Eye (tissue), 1 donor: ENCODE data around the gene CENATAC.
"Not testable (repeated sequence)": the region's sequence is repeated elsewhere in the genome, so short reads cannot be mapped to it uniquely, and the experiment has no call there.

Experiments used
- DNase-seq: peaks from one replicate; pipeline ENCODE4 v3.0.0-alpha.2; 2015

Gene CENATAC

DNA sequence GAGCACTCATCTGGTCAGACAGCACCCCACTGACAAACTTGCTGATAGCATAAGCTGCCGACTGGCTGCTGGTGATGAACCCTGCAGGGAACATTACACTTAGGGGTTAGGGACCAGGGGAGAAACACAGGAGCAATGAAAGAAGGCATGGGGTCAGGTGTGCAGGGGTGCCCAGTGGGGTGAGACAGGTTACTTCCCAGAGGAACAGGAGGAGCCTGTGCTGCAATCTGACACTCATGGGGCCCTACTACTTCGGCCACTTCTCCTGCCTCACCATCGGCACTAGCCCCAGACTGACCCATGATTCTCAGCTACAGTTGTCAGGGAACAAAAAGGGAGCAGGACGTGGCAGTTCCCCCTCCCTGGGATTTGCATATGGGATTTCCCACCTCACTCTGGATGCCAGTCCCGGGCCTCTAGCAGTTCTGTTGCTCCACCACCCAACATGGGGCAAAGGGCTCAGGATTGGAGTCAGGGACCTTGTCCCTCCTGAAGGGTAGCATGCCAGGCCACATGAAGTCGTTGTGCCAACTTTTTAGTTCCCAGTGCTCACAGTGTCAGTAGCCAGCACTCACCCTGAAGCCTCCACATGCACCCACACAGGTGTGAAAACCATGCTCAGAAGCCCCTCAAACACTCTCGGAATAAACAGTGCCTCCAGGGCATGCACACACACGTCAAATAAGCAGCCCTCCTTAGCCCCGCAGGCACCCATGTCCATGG, 30.6 kb downstream of the CENATAC start:
- no peak for DNase-seq

DNA sequence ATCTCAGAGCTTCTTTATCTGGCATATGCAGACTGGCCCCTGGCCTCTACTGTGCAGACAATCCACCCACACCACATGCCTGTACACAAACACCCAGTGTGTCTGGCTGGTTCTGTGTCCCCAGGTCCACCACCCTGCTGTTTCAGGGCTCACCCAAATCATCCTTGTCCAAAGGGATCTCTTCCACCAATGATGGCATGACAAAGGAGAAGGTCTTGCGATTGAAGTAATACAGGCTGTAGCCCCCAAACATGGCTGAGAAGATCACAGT, 31.1 kb downstream of the CENATAC start:
- DNase-seq, result no peak

DNA sequence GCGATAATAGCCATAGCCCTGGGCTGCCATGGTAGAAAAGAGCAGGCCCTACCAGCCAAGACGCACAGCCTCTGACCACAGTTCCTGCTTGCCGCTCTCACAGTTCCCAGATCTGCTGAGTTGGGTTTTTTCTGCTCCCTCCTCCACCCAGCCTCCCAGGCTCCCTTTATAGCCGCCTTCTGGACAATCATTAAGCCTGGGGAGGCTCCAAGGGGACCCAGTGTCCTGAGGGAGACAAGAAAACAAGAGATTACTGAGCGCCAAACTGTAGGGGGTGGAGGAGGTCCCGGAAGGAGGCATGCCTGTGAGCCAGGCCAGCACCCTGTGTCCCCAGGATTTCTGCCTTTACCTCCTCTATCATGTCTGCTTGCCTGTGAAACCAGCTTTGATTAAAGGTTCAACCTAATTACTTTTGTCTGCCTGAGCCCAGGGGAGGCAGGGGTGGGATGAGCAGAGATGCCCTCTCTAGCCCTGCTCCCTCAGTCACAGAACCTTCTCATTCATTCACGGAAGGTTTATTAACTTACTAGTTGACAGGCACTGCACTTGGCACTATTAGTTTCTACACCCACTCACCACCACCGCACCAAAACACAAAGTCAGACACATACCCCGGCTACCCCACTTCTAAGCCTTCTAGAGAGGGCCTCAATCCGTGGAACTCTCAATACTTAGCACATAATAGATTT, 31.5 kb downstream of the CENATAC start:
- peak; percentile 33 for DNase-seq

DNA sequence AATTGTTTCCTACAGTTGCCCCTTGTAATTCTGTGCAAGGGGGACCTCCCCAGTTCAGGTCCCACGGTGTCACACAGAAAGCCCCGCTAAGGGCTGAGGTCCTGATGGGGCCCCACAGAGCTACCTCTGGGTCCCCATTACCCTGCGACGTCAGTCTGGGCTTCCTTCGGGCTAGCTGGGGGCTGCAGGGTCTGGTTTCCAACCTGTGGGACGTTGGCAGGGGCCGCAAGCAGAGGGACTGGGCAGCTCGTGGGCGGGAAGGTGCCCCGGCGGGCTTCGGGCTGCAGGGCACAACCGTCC, 32.0 kb downstream of the CENATAC start:
- DNase-seq, result no peak

DNA sequence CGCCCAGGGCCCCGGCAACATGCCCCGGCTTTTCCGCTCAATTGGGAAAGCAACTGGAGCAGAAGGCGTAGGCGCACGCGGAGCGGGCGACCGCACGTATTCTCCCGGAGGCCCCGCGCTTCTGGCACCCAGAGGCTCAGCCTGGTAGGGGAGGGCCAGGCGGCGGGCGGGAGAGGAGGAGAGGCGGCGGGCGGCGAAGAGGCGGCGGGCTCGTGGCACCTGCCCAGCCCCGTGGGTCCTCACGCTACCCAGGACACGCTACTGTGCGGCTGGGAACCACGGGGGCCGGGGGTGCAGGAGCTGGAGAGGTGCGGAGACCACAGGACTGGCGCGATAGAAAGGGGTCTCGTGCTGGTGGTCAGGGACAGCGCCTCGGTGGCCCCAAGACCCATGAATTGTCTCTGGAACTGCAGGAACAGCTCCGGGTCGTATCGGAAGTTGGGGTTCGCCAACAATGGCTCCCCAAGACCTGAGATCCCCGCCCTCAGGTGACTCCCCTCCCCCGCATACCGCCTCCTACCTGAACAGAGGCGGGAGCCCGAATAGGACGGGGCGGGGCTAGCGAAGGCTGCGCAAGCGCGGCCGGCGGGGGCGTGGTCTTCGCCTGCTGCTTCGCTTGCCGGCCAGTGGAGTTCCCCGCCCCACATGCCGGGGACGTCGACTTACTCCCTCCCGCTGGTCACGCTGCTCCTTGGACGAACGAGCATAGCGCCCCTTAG, 32.5 kb downstream of the CENATAC start, which contains the start of gene SLC37A4:
TSS of gene SLC37A4 (minus strand) at position 549 of the 719 bp plus-strand sequence.
- DNase-seq, result peak; percentile 98

DNA sequence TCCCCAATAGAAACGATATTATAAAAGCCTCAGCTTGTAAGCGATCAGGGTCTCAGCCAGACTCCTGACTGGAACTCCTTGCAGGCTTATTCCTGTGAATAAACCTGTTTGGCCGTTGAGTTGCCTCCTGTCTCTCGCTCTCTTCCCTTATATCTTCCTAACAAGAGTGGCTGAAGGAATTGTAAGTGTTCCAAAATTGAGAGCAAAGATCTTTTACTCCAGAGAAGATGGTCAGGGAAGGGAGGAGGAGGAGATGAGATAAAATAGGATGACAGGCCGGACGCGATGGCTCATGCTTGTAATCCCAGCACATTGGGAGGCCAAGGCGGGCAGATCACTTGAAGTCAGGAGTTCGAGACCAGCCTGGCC, 34.0 kb downstream of the CENATAC start:
- no peak for DNase-seq

DNA sequence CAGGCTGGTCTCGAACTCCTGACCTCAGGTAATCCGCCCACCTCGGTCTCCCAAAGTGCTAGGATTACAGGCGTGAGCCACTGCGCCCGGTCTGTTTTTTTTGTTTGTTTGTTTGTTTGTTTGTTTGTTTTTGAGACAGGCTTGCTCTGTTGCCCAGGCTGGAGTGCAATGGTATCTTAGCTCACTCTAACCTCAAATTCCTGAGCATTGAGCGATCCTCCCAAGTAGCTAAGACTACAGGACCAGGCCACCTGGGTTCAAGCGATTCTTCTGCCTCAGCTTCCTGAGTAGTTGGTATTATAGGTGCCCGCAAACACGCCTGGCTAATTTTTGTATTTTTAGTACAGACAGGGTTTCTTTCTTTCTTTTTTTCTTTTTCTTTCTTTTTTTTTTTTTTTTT, 35.5 kb downstream of the CENATAC start:
- not testable (repeated sequence) for DNase-seq

DNA sequence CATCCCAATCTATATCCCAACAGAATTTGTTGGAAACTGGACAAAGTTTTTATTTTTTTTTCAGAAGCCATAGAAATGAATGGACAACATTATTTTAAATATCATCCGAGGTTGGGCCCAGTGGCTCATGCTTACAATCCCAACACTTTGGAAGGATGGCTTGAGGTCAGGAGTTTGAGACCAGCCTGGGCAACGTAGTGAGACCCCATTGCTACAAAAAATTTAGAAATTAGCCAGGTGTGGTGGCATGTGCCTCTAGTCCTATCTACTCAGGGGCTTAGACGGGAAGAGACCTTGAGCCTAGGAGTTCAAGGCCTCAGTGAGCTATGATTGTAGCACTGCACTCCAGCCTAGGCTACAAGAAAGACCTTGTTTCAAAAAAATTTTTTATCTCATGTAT, 36.9 kb downstream of the CENATAC start:
- DNase-seq, result no peak

DNA sequence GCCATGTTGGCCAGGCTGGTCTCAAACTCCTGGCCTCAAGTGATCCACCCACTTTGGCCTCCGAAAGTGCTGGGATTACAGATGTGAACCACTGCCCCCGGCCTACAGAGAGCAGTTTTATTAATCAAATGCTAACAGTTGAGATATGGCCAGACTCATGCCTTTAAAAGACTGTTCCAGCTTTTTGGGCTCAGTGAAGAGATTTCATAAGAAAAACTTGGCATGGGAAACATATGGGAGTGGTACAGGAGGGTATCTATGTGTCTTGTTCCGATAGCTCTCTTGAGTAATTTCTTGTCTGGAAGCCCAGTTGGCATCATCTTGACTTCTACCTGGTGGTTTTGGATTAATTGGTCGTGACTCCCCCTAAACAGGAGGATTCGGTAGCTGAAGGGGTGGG, 40.9 kb downstream of the CENATAC start:
- no peak for DNase-seq

DNA sequence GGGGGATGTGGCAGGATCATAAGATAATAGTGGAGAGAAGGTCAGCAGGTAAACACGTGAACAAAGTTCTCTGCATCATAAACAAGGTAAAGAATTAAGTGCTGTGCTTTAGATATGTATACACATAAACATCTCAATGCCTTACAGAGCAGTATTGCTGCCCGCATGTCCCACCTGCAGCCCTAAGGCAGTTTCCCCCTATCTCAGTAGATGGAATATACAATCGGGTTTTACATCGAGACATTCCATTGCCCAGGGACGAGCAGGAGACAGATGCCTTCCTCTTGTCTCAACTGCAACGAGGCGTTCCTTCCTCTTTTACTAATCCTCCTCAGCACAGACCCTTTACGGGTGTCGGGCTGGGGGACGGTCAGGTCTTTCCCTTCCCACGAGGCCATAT, 41.5 kb downstream of the CENATAC start:
- not testable (repeated sequence) for DNase-seq

DNA sequence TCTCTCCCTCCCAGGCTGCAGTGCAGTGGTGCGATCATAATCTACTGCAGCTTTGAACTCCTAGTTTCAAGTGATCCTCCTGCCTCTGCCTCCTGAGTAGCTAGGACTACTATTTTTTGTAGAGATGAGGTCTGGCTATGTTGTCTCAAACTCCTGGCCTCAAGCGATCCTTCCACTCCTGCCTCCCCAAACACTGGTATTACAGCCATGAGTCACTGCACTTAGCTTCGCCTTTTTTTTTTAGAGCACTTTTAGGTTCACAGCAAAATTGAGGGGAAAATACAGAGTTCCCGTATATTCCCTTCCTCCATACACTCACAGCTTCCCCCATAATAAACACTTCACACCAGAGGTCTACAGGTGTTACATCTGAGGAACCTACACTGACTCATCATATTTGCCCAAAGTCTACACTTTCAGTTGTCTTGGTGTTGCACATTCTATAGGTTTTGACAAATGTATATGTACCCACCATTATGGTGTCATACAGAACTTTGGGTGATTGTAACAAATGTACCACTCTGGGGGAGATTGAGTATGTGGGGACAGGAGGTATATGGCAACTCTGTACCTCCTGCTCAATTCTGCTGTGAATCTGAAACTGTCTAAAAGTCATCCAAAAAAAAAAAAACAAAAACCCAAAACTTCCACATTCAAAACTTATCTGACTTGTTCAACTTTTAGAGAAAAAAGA, 44.0 kb downstream of the CENATAC start:
- DNase-seq, result no peak

DNA sequence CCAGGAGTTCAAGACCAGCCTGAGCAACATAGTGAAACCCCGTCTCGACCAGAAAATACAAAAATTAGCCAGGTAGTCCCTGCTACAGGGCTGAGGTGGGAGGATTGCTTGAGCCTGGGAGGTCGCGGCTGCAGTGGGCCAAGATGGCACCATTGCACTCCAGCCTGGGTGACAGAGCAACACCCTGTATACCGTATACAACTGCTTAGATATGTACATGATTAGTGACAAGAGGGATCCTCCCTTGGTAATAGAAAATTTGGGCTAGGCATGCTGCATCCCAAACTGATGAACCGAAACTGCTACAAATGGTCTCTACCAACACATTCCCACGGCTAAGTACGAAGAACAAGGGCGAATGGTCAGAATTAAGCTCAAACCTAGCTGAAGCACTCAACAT, 45.0 kb downstream of the CENATAC start:
- DNase-seq, result no peak

DNA sequence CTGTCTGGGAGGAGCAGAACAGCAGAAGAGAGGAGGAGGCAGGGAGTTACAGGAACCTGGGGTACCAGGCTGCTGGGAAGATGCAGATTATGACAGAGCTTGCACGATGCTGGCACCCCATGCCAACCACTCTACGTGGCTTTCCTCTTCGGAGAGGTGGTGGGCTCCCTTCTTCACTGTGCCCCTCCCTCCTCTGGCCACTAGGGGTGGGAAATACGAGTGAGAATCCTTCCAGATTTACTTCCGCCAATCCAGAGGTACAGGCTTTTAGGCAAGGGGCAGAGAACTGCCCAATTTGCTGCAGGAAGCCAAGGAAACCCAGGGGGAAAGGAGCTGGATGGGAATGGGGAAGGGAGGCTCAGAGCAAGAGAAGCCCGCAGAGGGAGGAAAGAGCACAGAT, 46.8 kb downstream of the CENATAC start:
- DNase-seq, result no peak

DNA sequence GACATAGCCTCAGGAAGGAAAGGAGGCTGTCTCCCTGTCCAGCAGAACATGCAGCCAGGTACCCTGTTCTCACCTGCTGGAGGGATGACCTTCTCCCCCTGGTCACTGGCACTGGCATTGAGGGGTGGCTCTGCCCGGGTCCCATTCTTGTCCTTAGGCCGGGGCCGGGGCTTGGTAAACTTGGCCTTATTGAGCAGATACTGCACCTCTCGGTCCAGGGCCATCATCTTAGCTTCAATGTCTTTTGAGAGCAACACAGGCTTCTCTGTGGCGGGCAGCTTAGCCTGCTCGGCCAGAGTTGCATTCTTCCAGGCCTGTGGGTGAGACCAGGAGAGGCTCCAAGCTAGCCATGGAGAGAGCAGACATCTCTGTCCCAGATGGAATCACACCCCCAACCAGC, 48.6 kb downstream of the CENATAC start:
- no peak for DNase-seq

DNA sequence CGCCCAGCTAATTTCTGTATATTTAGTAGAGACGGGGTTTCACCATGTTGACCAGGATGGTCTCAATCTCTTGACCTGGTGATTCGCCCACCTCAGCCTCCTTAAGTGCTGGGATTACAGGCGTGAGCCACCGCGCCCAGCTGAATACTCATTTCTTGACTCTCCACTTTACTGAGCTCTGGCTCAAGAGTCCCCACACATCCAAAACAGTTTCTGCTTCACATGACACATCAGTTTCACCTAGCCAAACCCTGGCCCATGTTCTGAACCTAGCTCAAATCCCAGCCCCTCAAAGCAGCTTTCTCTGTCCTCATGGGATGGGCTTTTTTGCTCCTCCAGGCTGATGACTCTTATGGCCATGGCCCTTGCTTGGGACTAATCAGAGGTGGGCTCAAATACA, 49.3 kb downstream of the CENATAC start:
- DNase-seq, result no peak

DNA sequence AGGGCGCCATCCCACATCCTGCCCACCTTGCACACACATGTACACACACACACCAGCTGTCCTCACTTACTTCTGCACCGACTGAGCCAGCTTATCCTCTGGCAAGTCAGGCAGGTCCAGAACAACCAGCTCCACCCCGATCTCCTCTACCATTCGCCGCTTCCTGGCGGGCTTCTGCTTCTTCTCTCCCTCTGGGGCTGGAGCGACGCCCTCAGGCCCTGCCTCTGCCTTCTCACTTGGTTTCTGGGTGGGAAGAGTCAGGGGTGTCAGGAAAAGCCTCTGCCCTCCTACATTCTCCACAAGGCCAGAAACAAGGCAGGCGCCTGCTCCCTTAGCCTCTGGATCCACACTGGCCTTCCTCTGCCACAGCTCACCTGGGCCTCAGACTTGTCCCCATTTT, 50.7 kb downstream of the CENATAC start:
- no peak for DNase-seq

DNA sequence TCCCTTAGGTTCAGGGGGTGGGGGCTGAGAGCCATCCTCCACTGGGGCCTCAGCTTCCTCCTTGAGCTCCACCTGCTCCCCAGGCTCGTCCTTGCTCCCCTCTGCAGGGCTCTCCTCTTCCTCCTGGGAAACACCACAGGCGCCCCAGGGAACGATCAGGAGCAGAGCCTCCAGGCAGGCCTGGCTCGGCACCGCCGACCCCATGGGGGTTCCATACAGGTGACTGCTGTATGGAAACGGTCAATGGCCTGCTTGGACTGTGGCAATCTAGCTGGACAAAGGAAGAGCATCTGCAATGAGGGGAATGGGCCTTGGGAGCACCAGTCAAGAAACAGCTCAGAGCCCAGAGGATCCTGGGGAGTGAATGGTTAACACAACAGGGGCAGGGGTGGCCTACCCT, 51.1 kb downstream of the CENATAC start:
- DNase-seq, result no peak

DNA sequence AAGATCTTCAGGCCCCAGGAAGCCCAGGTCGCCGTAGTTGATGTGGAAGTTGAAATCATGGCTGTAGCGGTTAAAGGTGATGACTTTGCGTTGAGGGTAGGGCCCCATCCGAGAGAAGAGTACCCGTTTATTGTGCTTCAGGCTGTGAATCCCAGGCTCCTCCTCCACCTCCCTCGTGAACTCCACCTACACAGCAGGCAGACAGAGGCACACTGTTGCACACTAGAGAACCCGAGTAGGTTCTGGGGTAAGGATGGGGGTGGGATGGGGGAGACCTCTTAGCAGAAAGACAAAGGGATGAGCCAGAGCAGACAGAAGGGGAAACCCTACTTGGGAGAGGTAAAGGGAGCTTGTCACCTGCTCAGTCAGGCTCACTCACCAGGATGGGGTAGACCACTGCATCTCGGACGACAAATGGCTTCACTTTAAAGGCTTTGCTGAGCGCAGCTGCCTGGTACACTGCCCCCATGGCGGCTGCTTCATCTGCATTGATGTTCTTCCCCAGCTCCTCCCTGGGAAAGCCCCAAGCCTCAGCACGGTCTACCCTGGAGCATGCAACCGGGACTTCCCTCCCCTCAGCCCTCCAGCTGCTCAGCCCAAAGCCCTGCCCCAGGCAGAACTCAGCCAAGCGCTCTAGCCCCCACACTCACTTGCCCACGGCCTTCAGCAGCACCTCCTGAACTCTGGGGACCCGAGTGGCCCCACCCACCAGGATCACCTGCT, 53.7 kb downstream of the CENATAC start:
- DNase-seq, result no peak

DNA sequence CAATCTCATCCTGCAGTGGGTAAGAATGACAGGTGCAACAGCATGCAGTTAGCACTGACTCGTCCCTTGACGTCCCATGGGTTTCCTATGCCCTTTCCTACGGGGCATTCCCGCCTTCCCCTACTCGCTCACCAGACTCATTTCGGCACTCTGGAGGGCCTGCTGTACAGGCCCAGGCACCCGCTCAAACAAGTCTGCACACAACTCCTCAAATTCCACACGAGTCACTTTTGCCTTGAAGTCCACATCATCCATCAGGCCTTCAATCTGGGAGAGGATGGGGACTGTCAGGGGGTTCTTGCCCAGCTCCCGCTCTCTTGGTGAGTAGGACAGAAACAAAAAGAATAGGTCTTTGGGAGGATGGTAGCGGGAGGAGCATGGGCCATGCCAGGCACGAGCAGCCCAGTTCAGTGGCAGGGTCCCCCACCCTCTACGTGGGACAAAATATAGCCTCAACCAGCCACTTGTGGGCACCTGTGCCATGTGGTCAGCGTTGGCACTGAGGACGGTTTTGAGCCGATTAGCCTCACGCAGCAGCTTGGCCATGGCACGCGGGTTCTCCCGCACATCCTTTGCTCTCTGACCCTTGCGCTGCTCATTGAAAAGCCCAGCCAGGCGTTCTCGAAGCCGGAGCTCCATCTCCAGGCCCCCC, 54.4 kb downstream of the CENATAC start:
- no peak for DNase-seq

DNA sequence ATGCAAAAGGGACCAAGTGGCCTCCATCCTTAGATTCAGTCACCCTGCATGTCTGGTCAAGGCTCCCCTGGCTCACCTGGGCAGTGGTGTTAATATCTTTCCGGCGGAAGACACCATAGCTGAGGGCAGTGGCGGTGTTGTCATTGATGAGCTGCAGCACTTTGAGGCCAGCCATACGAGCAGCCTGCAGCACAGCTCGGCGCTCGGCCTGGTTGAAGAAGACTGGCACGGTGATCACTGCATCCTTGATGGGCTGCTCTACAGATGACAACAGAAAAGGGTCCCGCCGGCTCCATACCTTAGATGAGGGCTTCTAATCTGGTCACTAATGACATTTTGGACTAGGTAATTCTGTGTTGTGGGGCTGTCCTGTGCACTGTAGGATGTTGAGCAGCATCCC, 56.5 kb downstream of the CENATAC start:
- DNase-seq, result no peak

DNA sequence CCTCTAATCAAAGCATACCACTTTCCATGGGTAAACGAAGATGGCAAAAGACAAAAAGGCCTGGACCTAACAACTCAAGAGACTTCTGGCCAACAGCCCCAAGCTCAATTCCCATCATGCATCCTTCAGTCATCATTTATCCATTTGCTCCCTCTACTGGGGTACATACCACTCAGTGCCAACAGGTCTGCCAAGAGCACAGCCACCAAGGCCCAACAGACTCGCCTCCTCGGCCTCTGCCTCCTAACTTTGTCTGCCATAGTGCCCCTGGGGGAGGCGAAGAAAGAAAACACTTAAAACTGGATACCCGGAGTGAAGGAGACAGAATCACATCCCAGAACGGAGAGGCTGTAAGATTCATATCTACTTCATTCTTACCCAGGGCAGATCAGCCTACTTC, 58.0 kb downstream of the CENATAC start:
- peak; percentile 22 for DNase-seq

DNA sequence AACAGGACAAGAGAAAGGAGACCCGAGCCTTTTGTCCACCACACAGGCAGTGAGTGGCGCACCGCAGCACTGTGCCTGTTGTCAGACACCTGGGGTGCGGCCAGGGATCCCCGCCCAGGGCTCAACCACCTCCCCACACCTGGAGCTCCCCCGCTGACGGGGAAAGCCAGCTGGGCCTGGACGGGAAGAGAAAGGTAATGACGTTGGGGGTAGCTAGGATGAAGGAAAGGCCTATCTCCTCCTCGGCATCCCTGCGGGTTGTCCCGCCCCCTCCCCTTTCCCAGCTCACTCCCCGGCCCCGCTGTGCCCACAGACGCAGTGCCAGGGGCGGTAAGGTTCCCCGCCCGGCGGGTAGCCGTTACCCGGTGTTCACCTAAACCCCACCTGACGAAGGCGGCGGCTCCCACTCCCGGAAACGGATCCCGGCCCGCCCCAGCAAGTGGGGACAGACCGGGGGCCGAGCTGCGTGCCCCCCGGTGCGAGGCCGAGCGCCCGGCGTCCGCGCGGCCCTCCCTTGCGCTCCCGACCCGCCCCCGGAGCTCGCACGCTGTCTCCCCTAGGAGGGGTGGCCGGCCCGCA, 58.6 kb downstream of the CENATAC start:
- DNase-seq, result peak; percentile 46
